GM21619 (cell line): ENCODE results near the gene IFT74.
"Not testable (repeated sequence)": the region's sequence is repeated elsewhere in the genome, so short reads cannot be mapped to it uniquely, and the experiment has no call there.

Experiments
- ATAC-seq: cut with Tn5 transposase; IDR thresholded peaks from one replicate; pipeline ENCODE4 v1.9.1; 2021; ENCODE audit not compliant: unreplicated experiment

IFT74 gene

GRCh38 chr9:27065288-27065687 lies 109.1 kb downstream of the IFT74 start:
- ATAC-seq: no peak

GRCh38 chr9:27073841-27074728 lies 117.9 kb downstream of the IFT74 start:
- ATAC-seq: no peak

- no peak for ATAC-seq
Measured at GRCh38 chr9:27078685-27079084, 122.5 kb downstream of the IFT74 start.

GRCh38 chr9:27085456-27085855 lies 129.2 kb downstream of the IFT74 start:
- no peak for ATAC-seq

GRCh38 chr9:27086818-27087680 lies 130.8 kb downstream of the IFT74 start:
- no peak for ATAC-seq

- no peak for ATAC-seq
Measured at GRCh38 chr9:27088981-27089380, 132.8 kb downstream of the IFT74 start.

- ATAC-seq: no peak
Measured at GRCh38 chr9:27089706-27090105, 133.5 kb downstream of the IFT74 start.

- no peak for ATAC-seq
Measured at GRCh38 chr9:27090231-27090630, 134.0 kb downstream of the IFT74 start.

GRCh38 chr9:27090711-27091110 lies 134.5 kb downstream of the IFT74 start:
- no peak for ATAC-seq

GRCh38 chr9:27092496-27092895 lies 136.3 kb downstream of the IFT74 start:
- not testable (repeated sequence) for ATAC-seq

GRCh38 chr9:27093384-27094067 lies 137.3 kb downstream of the IFT74 start:
- ATAC-seq: not testable (repeated sequence)

- ATAC-seq: no peak
Measured at GRCh38 chr9:27094640-27095298, 138.6 kb downstream of the IFT74 start.

- no peak for ATAC-seq
Measured at GRCh38 chr9:27107241-27107640, 151.0 kb downstream of the IFT74 start.

GRCh38 chr9:27108981-27109541 lies 152.8 kb downstream of the IFT74 start, which contains the start of gene TEK:
Gene TEK (plus strand): TSS chr9:27109225. CDS start chr9:27109591, 366 bp downstream.
- ATAC-seq: no peak

- ATAC-seq: no peak
Measured at GRCh38 chr9:27109621-27110020, 153.4 kb downstream of the IFT74 start.

GRCh38 chr9:27110181-27110580 lies 154.0 kb downstream of the IFT74 start:
- no peak for ATAC-seq

- no peak for ATAC-seq
Measured at GRCh38 chr9:27112235-27112634, 156.0 kb downstream of the IFT74 start.
